IMR-90 (cell line): ENCODE measurements around the gene FBN1. TPM values are rescaled to one million over a fixed set of nuclear protein-coding genes. Genes with fewer than 3 reads are reported as not detected.

ENCODE experiments used
- ATAC-seq: fragments of 200-7000 bp; cut with Tn5 transposase; 2 replicates; pipeline ENCODE4 v1.9.1; 2020; ENCODE audit warnings: low read depth, mild to moderate bottlenecking, moderate library complexity
- BruUV-seq: library from RNA; stranded (reverse); fragments of 400-500 nt; replicated peaks from 2 replicates; lab custom pipeline; 2021; lab: Mats Ljungman, UMichigan
- CTCF ChIA-PET: fragments of 300-600 bp; formaldehyde crosslinking; extraction: SDS; loops from one replicate; lab custom pipeline; 2021; ENCODE audit warnings: antibody characterized with exemption; lab: Yijun Ruan, JAX
- POLR2A ChIA-PET: fragments of 300-600 bp; sonication (Branson Sonifier 250); formaldehyde crosslinking; loops from one replicate; lab custom pipeline; 2022; ENCODE audit warnings: antibody characterized with exemption; ENCODE audit not compliant: unreplicated experiment; lab: Charles Lee
- DNase-seq: peaks from one replicate; pipeline ENCODE4 v3.0.0; 2013
- H2AFZ ChIP-seq: replicated peaks from 2 replicates; pipeline ENCODE3; 2013; ENCODE audit warnings: low read length, mild to moderate bottlenecking; ENCODE audit not compliant: poor library complexity
- H2AK5ac ChIP-seq: 2 replicates; pipeline ENCODE4 v1.6.1; 2013; ENCODE audit warnings: low read depth, low read length, inconsistent platforms
- H2AK9ac ChIP-seq: replicated peaks from 2 replicates; pipeline ENCODE3; 2013; ENCODE audit warnings: mild to moderate bottlenecking, low read depth, low read length, moderate library complexity; ENCODE audit not compliant: poor library complexity
- H2BK120ac ChIP-seq: 2 replicates; pipeline ENCODE4 v1.6.1; 2013; ENCODE audit warnings: low read depth, low read length, inconsistent platforms
- H2BK15ac ChIP-seq: 3 replicates; pipeline ENCODE4 v1.6.1; 2013; ENCODE audit warnings: low read depth, low read length, inconsistent platforms
- H2BK20ac ChIP-seq: 2 replicates; pipeline ENCODE4 v1.6.1; 2013; ENCODE audit warnings: low read depth, mild to moderate bottlenecking, inconsistent platforms, low read length, moderate library complexity
- H2BK5ac ChIP-seq: 2 replicates; pipeline ENCODE4 v1.6.1; 2013; ENCODE audit warnings: mild to moderate bottlenecking, low read depth, low read length, inconsistent platforms; ENCODE audit not compliant: poor library complexity, severe bottlenecking
- H3K14ac ChIP-seq: replicated peaks from 2 replicates; pipeline ENCODE4 v1.6.1; 2013; ENCODE audit warnings: low read depth, low read length, inconsistent platforms
- H3K18ac ChIP-seq: 2 replicates; pipeline ENCODE4 v1.6.1; 2013; ENCODE audit warnings: low read depth, low read length, control low read depth
- H3K23ac ChIP-seq: 2 replicates; pipeline ENCODE4 v1.6.1; 2013; ENCODE audit warnings: low read depth, low read length, inconsistent platforms
- H3K27ac ChIP-seq: 2 replicates; pipeline ENCODE4 v1.5.1; 2013; ENCODE audit warnings: mild to moderate bottlenecking, control low read depth, low read length; ENCODE audit not compliant: insufficient read depth
- H3K27me3 ChIP-seq: 2 replicates; pipeline ENCODE4 v1.6.1; 2013; ENCODE audit warnings: low read length; ENCODE audit not compliant: control insufficient read depth, insufficient read depth
- H3K36me3 ChIP-seq: 2 replicates; pipeline ENCODE4 v1.6.1; 2013; ENCODE audit warnings: low read length, mixed read lengths; ENCODE audit not compliant: control insufficient read depth, insufficient read depth
- H3K4ac ChIP-seq: 2 replicates; pipeline ENCODE4 v1.6.1; 2013; ENCODE audit warnings: low read depth, low read length, inconsistent platforms
- H3K4me1 ChIP-seq: 2 replicates; pipeline ENCODE4 v1.6.1; 2013; ENCODE audit warnings: low read length, mixed read lengths; ENCODE audit not compliant: control insufficient read depth, insufficient read depth
- H3K4me2 ChIP-seq: 2 replicates; pipeline ENCODE4 v1.6.1; 2013; ENCODE audit warnings: low read depth, mild to moderate bottlenecking, control low read depth, low read length, moderate library complexity
- H3K4me3 ChIP-seq: 2 replicates; pipeline ENCODE4 v1.5.1; 2013; ENCODE audit warnings: low read depth, mild to moderate bottlenecking, control low read depth, low read length, moderate library complexity; ENCODE audit not compliant: insufficient read depth
- H3K56ac ChIP-seq: 2 replicates; pipeline ENCODE4 v1.6.1; 2013; ENCODE audit warnings: low read length, inconsistent platforms; ENCODE audit not compliant: insufficient read depth; ENCODE audit errors: extremely low read depth
- H3K79me1 ChIP-seq, 2 experiments: 2 replicates each; pipeline ENCODE4 v1.6.1; 2013; ENCODE audit warnings: low read length in 2 of 2, inconsistent platforms in 1 of 2, low read depth in 1 of 2
- H3K9ac ChIP-seq: 2 replicates; pipeline ENCODE4 v1.6.1; 2013; ENCODE audit warnings: low read depth, low read length, control low read depth
- H3K9me1 ChIP-seq: 2 replicates; pipeline ENCODE4 v1.6.1; 2013; ENCODE audit warnings: low read length, inconsistent platforms; ENCODE audit not compliant: insufficient read depth
- H3K9me3 ChIP-seq: 2 replicates; pipeline ENCODE4 v1.6.1; 2013; ENCODE audit warnings: low read length; ENCODE audit not compliant: control insufficient read depth, insufficient read depth
- H4K20me1 ChIP-seq: 2 replicates; pipeline ENCODE4 v1.6.1; 2013; ENCODE audit warnings: low read length, inconsistent platforms; ENCODE audit not compliant: insufficient read depth
- H4K5ac ChIP-seq: 2 replicates; pipeline ENCODE4 v1.6.1; 2013; ENCODE audit warnings: mild to moderate bottlenecking, low read depth, low read length, control low read depth
- H4K8ac ChIP-seq, 2 experiments: 2 replicates each; pipeline ENCODE4 v1.6.1; 2013; ENCODE audit warnings: low read depth in 2 of 2, low read length in 2 of 2, control low read depth in 1 of 2, inconsistent platforms in 1 of 2
- H4K91ac ChIP-seq: 2 replicates; pipeline ENCODE4 v1.6.1; 2013; ENCODE audit warnings: low read depth, low read length, inconsistent platforms; ENCODE audit not compliant: insufficient read depth
- CHD1 ChIP-seq: IDR thresholded peaks from 2 replicates; pipeline ENCODE4 v1.6.1; 2012; ENCODE audit warnings: low read depth, low read length, improper control_type of control experiment
- FOS ChIP-seq: fragments of 150-350 bp; IDR thresholded peaks from 2 replicates; pipeline ENCODE4 v1.6.1; 2016; ENCODE audit warnings: low read depth, low read length
- MAFK ChIP-seq: IDR thresholded peaks from 2 replicates; pipeline ENCODE4 v1.6.1; 2012; ENCODE audit warnings: low read depth, low read length, improper control_type of control experiment
- MAZ ChIP-seq: IDR thresholded peaks from 2 replicates; pipeline ENCODE4 v1.6.1; 2012; ENCODE audit warnings: low read depth, mild to moderate bottlenecking, low read length, improper control_type of control experiment, moderate library complexity, borderline replicate concordance
- POLR2A ChIP-seq: IDR thresholded peaks from 2 replicates; pipeline ENCODE4 v1.6.1; 2012; ENCODE audit warnings: mild to moderate bottlenecking, low read depth, low read length
- RAD21 ChIP-seq: IDR thresholded peaks from 2 replicates; pipeline ENCODE4 v1.6.1; 2012; ENCODE audit warnings: low read length, improper control_type of control experiment
- RCOR1 ChIP-seq: IDR thresholded peaks from 2 replicates; pipeline ENCODE4 v1.6.1; 2012; ENCODE audit warnings: mild to moderate bottlenecking, low read length, improper control_type of control experiment; ENCODE audit not compliant: insufficient replicate concordance
- RFX5 ChIP-seq: IDR thresholded peaks from 2 replicates; pipeline ENCODE4 v1.8.0; 2012; ENCODE audit warnings: low read depth, mild to moderate bottlenecking, low read length, moderate library complexity
- USF2 ChIP-seq: fragments of 150-350 bp; IDR thresholded peaks from 2 replicates; pipeline ENCODE4 v1.6.1; 2017; ENCODE audit warnings: mild to moderate bottlenecking, antibody characterized with exemption, low read length, low read depth
- WGBS, 2 experiments: methylation state at CpG; one replicate each; pipeline versions ENCODE4 v1.1.5 to v1.1.7; 2013; ENCODE audit warnings: missing lambda C conversion rate in 2 of 2; ENCODE audit not compliant: insufficient read length in 1 of 2; ENCODE audit errors: extremely low coverage in 2 of 2; 5-methylcytosine and 5-hydroxymethylcytosine counted together
- dilution Hi-C: fragments of 300-500 bp; cut with HindIII; formaldehyde crosslinking; loops from one replicate; pipeline ENCODE4 v1.14.3; 2018; ENCODE audit warnings: low sequenced_read_pairs; ENCODE audit not compliant: unreplicated experiment
- in situ Hi-C: fragments of 300-500 bp; cut with MboI; formaldehyde crosslinking; loops from 3 replicates; pipeline ENCODE4 v1.14.3; 2019; ENCODE audit warnings: low sequenced_read_pairs, inconsistent platforms, mixed read lengths
- intact Hi-C: fragments of 100-400 bp; cut with micrococcal nuclease; formaldehyde crosslinking; loops from 2 replicates; pipeline ENCODE4 v1.10.0; 2022
- polyA plus RNA-seq, 3 experiments: library from polyadenylated mRNA; depleted of rRNA; stranded (reverse); fragments of >200 nt; gene quantifications; 2 replicates each; pipeline ENCODE4 v1.2.3, GENCODE V29; 2012; ENCODE audit warnings: low replicate concordance in 1 of 3
- total RNA-seq: library from RNA; depleted of rRNA; stranded (reverse); fragments of >200 nt; gene quantifications from 2 replicates; pipeline ENCODE4 v1.2.3, GENCODE V29; 2012

FBN1 gene
- total and polyA plus RNA-seq, 2 of the 4 experiments (the other 2 are of a cell fraction), result 134 to 283 TPM

GRCh38 chr15:48571510-48571909, 74.0 kb downstream of the FBN1 start:
- no peak overlapping the region for H4K91ac ChIP-seq
- no peak overlapping the region for H2BK120ac ChIP-seq
- TF ChIP-seq MAFK (no peak), RCOR1 (no peak), USF2 (no peak), RFX5 (no peak), MAZ (no peak), CHD1 (no peak), FOS (no peak), RAD21 (no peak), POLR2A (no peak)
- CTCF ChIA-PET, result interaction anchor here (1.2 kb wide), 1 partner anchor 11 kb away, joined by 3 read pairs; no protein-coding TSS in a partner anchor
- H2AFZ ChIP-seq, result no peak overlapping the region
- no CpG with 5 or more reads among the region's 2 CpGs for WGBS, 2 experiments
- intact Hi-C loops (no loop called here), in situ Hi-C loops (no loop called here), dilution Hi-C loops (no loop called here)
- H3K23ac ChIP-seq, result no peak overlapping the region
- no peak overlapping the region for H3K9ac ChIP-seq
- no peak overlapping the region for H2BK20ac ChIP-seq
- H3K4me3 ChIP-seq, result no peak overlapping the region
- no peak for ATAC-seq
- no peak overlapping the region for H3K27ac ChIP-seq
- H2AK9ac ChIP-seq, result no peak overlapping the region
- H3K18ac ChIP-seq, result no peak overlapping the region
- H3K9me3 ChIP-seq, result no peaks in the 10 kb centered on the region
- no peak overlapping the region for H3K14ac ChIP-seq
- H3K36me3 ChIP-seq, result peaks cover 7% of the 10 kb centered on the region
- H2AK5ac ChIP-seq, result no peak overlapping the region
- no peak for DNase-seq
- no peak overlapping the region for H4K8ac ChIP-seq
- no TSS peak for BruUV-seq
- peaks cover 8% of the 10 kb centered on the region; the same call in 1 of the 2 replicates for H4K20me1 ChIP-seq
- no peak overlapping the region for H3K56ac ChIP-seq
- H3K4me2 ChIP-seq, result no peak overlapping the region
- peaks cover 9% of the 10 kb centered on the region for H3K4me1 ChIP-seq
- no peaks in the 10 kb centered on the region for H3K27me3 ChIP-seq
- H2BK15ac ChIP-seq, result no peak overlapping the region
- POLR2A ChIA-PET, result no interaction called here
- H3K79me1 ChIP-seq, result peaks cover 31 to 52% of the 10 kb centered on the region in 2 experiments
- H4K5ac ChIP-seq, result no peak overlapping the region
- no peak overlapping the region for H3K4ac ChIP-seq
- H2BK5ac ChIP-seq, result no peak overlapping the region
- H3K9me1 ChIP-seq, result peaks cover 6% of the 10 kb centered on the region
